Esophagus muscularis mucosa (tissue), 4 donors: ENCODE results near the gene USP27X. TPM values are rescaled to one million over a fixed set of nuclear protein-coding genes. Genes with fewer than 3 reads are reported as not detected.

Source experiments
- DNase-seq: peaks from one replicate; pipeline ENCODE4 v3.0.0-alpha.2; 2017; ENCODE audit errors: extremely low spot score
- H3K27ac ChIP-seq, 4 donors: fragments of 200-600 bp; sonication (generic); replicated peaks in 1 of 4; 1 replicate in 3 of 4; 2 replicates in 1 of 4; pipeline ENCODE4 v1.5.1; 2016 to 2019; ENCODE audit warnings: mild to moderate bottlenecking in 1 of 4
- H3K27me3 ChIP-seq, 4 donors: fragments of 200-600 bp; sonication (generic); one replicate each; pipeline versions ENCODE4 v1.5.1 to v1.6.0; 2016 to 2019
- H3K36me3 ChIP-seq, 4 donors: fragments of 200-600 bp; sonication (generic); one replicate each; pipeline ENCODE4 v1.5.1; 2016 to 2019
- H3K4me1 ChIP-seq, 4 donors: fragments of 200-600 bp; sonication (generic); one replicate each; pipeline ENCODE4 v1.5.1; 2016 to 2019
- H3K4me3 ChIP-seq, 4 donors: fragments of 200-600 bp; sonication (generic); 1 replicate in 2 of 4; 2 replicates in 2 of 4; pipeline ENCODE4 v1.5.1; 2016 to 2019; ENCODE audit warnings: mild to moderate bottlenecking in 4 of 4, moderate library complexity in 1 of 4
- H3K9me3 ChIP-seq, 4 donors: fragments of 200-600 bp; sonication (generic); 1 replicate in 3 of 4; 2 replicates in 1 of 4; pipeline ENCODE4 v1.5.1; 2016 to 2019
- EP300 ChIP-seq: sonication (generic); formaldehyde crosslinking; IDR thresholded peaks from one replicate; pipeline ENCODE4 v1.6.1; 2017; ENCODE audit warnings: antibody characterized with exemption
- POLR2A ChIP-seq: fragments of 450-650 bp; IDR thresholded peaks from one replicate; pipeline ENCODE4 v1.6.1; 2017; ENCODE audit warnings: antibody characterized with exemption, moderate library complexity, mild to moderate bottlenecking, low read depth
- POLR2AphosphoS5 ChIP-seq, 2 donors: sonication (generic); formaldehyde crosslinking; IDR thresholded peaks; one replicate each; pipeline ENCODE4 v1.6.1; 2017; ENCODE audit warnings: antibody characterized with exemption in 2 of 2
- WGBS: methylation state at CpG from one replicate; pipeline ENCODE4 v1.1.5; 2018; 5-methylcytosine and 5-hydroxymethylcytosine counted together
- intact Hi-C: fragments of 100-400 bp; cut with DNase I; formaldehyde crosslinking; loops from one replicate; pipeline ENCODE4 v1.15.1; 2023
- total RNA-seq, 4 donors: library from RNA; depleted of rRNA; stranded (reverse); fragments of >200 nt; gene quantifications; one replicate each; pipeline versions ENCODE4 v1.1.0 to v1.2.1, GENCODE V29; 2016
- TF ChIP-seq, protein P1 (sequence below), 3 experiments: fragments of 200-600 bp in 2 of 3; fragments of 450-650 bp in 1 of 3; sonication (generic) in 2 of 3; IDR thresholded peaks; one replicate each; pipeline ENCODE4 v1.5.1; 2017 to 2019; ENCODE audit warnings: antibody characterized with exemption in 3 of 3, mild to moderate bottlenecking in 2 of 3, moderate library complexity in 1 of 3

USP27X gene
- total RNA-seq, 4 donors from 2014 or later: 2.9 to 5.2 (median 4.5) TPM

DNA sequence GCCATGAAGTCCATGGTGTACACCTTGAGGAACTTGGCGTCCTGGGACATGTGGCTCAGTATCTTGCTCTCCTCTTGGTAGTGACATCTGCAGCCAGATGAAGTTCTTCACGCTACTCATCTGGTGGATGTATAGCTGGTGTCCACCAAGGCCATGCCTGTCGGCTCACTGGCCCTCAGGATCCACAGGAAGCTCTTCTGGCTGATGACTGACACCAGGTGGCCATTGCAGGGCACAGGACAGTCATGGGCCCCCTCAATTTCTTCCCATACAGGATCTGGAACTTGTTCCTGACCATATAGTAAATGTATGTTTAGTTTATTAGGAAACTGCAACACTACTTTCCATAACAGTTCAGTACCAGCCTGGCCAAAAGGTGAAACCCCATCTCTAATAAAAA lies 32.8 kb downstream of the USP27X start:
- Histone ChIP-seq H3K27me3 (no peaks in the 10 kb centered on the region), H3K4me3 (no peak overlapping the region), H3K36me3 (no peaks in the 10 kb centered on the region), H3K4me1 (no peaks in the 10 kb centered on the region), H3K9me3 (no peaks in the 10 kb centered on the region), H3K27ac (no peak overlapping the region)
- intact Hi-C loops: loop anchor here (10.0 kb wide), 1 partner anchor 173 kb away; no protein-coding TSS in a partner anchor
- 60% methylated on average over 2 of the region's 3 CpGs for WGBS
- TF ChIP-seq, protein P1, sequence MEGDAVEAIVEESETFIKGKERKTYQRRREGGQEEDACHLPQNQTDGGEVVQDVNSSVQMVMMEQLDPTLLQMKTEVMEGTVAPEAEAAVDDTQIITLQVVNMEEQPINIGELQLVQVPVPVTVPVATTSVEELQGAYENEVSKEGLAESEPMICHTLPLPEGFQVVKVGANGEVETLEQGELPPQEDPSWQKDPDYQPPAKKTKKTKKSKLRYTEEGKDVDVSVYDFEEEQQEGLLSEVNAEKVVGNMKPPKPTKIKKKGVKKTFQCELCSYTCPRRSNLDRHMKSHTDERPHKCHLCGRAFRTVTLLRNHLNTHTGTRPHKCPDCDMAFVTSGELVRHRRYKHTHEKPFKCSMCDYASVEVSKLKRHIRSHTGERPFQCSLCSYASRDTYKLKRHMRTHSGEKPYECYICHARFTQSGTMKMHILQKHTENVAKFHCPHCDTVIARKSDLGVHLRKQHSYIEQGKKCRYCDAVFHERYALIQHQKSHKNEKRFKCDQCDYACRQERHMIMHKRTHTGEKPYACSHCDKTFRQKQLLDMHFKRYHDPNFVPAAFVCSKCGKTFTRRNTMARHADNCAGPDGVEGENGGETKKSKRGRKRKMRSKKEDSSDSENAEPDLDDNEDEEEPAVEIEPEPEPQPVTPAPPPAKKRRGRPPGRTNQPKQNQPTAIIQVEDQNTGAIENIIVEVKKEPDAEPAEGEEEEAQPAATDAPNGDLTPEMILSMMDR (IDR thresholded peaks at IDR 0.05): no peak
- TF ChIP-seq POLR2A: no peak
- TF ChIP-seq EP300: no peak
- no peak for TF ChIP-seq POLR2AphosphoS5 (IDR thresholded peaks at IDR 0.05)
- DNase-seq: no peak

DNA sequence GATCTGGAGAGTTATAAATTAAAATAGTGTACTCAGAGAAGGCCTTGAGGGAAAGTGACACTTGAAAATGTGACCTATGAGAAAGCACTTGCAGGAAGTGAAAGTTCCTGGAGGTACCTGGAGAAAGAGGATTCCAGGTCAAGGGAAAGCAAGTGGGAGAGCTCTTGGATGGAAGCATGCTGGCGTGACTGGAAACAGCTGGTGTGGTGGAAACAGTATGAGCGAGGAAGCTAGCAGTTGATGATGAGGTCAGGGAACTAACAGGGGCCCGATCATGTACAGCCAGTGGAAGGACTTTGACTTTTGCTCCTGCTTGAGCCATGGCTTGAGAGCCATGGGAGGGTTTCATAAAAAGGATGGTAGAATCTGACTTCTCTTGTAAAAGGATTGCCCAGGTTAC lies 33.6 kb downstream of the USP27X start:
- no peaks in the 10 kb centered on the region for H3K4me1 ChIP-seq
- intact Hi-C loops: loop anchor here (10.0 kb wide), 1 partner anchor 172 kb away; no protein-coding TSS in a partner anchor
- H3K9me3 ChIP-seq: no peaks in the 10 kb centered on the region
- no peaks in the 10 kb centered on the region for H3K36me3 ChIP-seq
- no peak for TF ChIP-seq POLR2AphosphoS5 (IDR thresholded peaks at IDR 0.05)
- no peak for TF ChIP-seq POLR2A
- TF ChIP-seq, protein P1 (IDR thresholded peaks at IDR 0.05): no peak
- no peak for TF ChIP-seq EP300
- no peak overlapping the region for H3K4me3 ChIP-seq
- no peak overlapping the region for H3K27ac ChIP-seq
- DNase-seq: no peak
- no peaks in the 10 kb centered on the region for H3K27me3 ChIP-seq
- 64% methylated on average over 3 of the region's 3 CpGs for WGBS

DNA sequence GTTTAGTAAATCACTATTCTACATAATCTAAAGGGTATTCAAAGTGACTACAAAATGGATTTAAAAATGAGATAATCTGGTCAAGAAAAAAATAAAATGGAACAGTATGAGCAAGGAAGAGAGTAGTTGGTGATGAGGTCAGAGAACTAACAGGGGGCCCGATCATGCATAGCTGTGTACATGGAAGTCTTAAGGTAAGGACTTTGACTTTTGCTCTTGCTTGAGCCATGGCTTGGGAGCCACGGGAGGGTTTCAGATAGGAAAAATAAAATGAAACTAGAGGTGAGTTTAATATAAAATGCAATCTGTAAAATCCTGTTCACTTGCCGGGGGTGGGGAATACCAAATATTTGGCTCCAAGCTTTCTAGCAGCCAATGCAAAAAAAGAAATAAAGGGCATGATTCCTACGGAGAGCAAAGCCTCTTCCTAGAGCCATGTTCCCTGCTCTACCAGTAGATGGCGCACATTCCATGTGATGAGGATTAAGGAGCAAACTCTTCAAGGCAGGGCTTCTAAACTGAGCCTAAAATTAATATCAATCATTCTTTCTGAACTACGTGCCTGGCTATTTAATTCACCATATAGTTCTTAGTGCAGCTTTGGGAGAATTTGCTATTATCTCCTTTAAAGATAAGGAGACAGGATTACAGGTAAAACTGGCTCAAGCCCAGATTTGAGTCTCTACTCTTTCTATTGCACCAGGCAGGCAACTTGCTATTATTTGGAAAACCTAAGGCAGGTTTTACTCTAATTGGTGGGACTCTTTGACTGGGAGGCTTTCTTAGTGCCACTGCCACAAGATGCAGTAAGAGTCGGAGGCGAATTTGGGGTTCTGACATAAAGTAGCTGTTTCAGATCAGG lies 36.3 kb downstream of the USP27X start:
- TF ChIP-seq POLR2A (no peak), POLR2AphosphoS5 (IDR thresholded peaks at IDR 0.05) (no peak)
- TF ChIP-seq, protein P1 (IDR thresholded peaks at IDR 0.05): peak; percentile 76 to 90 (median 77)
- intact Hi-C loops: loop anchor here (2.0 to 10.0 kb wide), 3 partner anchors 169 to 667 kb away; partner anchors contain the start of gene CCNB3
- Histone ChIP-seq H3K27me3 (no peaks in the 10 kb centered on the region), H3K36me3 (no peaks in the 10 kb centered on the region), H3K27ac (no peak overlapping the region), H3K4me3 (no peak overlapping the region), H3K4me1 (peaks cover 5 to 9% (median 7%) of the 10 kb centered on the region in 4 donors), H3K9me3 (no peaks in the 10 kb centered on the region)
- DNase-seq: no peak
- WGBS: 25% methylated on average over 8 of the region's 8 CpGs

DNA sequence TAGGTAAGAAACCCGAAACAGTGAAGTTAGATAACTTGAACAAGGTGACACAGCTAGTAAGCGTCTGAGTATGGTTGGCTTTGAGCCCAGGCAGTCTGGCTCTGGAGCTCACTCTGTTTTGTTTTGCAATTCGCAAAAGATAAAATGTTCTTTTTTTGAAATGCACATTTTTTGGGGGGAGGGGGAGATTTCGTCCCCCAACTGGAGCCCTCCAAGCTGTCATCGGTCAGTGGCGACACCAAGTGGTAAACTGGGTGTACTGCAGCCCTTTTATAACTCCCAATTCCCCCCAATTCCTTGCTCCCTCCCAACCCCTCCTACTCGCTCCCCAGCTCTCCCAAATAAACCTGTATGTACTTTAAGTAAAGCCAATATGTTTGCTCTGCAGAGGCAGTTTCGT lies 40.3 kb downstream of the USP27X start:
- 21% methylated on average over 8 of the region's 8 CpGs for WGBS
- no peak for DNase-seq
- TF ChIP-seq, protein P1 (IDR thresholded peaks at IDR 0.05): peak; percentile 63 to 79 (median 67)
- TF ChIP-seq EP300: no peak
- no peak for TF ChIP-seq POLR2A
- no peak for TF ChIP-seq POLR2AphosphoS5 (IDR thresholded peaks at IDR 0.05)
- Histone ChIP-seq H3K36me3 (no peaks in the 10 kb centered on the region), H3K27ac (peak overlapping the region in 1 of 4 donors; percentile 25), H3K4me1 (peaks cover 7 to 19% (median 11%) of the 10 kb centered on the region in 4 donors), H3K4me3 (no peak overlapping the region), H3K27me3 (no peaks in the 10 kb centered on the region), H3K9me3 (peaks cover 0 to 4% (median 0%) of the 10 kb centered on the region in 4 donors)
- intact Hi-C loops: loop anchor here (5.0 to 10.0 kb wide), 2 partner anchors 165 to 663 kb away; no protein-coding TSS in a partner anchor
